HG02943 (cell line): ENCODE data around the gene OPCML.

Experiments
- ATAC-seq: cut with Tn5 transposase; IDR thresholded peaks from one replicate; pipeline ENCODE4 v1.9.1; 2021; ENCODE audit warnings: mild to moderate bottlenecking, low read depth, moderate library complexity; ENCODE audit not compliant: unreplicated experiment

OPCML gene

DNA sequence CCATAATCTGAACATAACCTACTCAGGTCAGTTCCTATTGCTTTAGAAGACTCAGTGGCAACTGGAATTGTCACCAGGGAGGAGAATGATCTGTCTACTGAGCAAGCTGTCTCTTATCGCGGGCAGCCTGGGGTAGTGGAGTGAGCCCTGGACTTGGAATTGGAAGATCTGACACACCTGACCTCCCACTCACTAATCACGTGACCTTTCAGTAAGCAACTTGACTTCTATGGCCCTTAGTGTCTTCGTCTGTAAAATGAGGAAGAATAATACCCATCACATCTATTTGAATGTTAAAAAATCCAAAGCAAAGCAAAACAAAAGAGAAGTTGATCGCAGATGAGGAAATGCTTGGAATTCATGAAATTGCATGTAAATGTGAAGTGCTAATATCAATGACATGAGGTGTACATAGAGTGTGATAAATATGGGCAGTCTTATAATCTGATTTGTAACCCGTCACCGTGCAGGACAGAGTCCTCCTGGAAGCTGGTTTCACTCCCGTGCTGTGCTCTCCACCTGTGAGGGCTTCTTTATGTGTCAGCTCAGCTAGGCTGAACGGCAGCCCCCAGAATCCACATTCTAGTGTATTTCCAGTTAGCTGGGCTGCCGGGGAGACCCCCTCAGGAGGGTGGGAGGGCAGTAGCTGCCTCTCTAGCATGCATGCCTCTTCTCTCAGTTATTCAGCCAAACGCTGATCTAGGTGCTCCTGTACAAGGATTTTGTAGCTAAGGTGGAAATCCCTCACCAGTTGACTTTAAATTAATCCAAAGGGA is 482.9 kb downstream of the OPCML start:
- ATAC-seq = no peak

DNA sequence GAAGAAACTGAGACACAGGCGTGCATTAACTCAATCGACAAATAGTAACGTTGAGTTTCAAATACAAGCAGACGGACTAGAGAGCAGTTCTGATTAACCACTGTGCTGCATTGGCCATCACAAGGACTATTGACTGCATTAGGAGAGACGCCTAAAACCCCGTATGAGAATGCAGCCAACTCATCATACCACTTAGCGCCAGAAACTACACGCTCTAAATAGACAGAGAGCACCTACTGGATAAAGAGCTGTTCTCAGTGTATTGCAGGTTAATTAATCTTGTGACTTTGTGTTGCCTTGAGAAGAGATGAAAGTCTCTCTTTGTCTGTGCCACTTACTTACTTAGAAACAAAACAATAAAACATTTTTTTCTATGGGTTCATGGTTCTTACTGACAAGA is 484.0 kb downstream of the OPCML start:
- ATAC-seq = no peak

DNA sequence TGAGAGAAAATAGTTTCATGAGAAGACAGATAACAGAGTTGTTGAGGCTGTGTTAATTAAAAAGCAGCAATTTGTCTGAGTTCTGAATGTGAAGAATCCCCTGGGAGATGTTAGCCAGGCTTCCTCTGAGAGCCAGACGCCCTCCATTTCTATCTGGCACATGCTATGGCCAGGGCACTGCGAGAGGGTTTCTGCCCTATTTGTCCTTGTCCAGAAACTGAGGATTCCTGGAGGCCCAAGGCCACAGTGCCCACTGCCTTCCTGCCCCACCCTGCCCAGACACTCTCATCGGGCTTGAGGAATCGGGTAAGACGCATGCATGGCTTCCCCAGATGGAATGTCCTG is 484.6 kb downstream of the OPCML start:
- no peak for ATAC-seq

DNA sequence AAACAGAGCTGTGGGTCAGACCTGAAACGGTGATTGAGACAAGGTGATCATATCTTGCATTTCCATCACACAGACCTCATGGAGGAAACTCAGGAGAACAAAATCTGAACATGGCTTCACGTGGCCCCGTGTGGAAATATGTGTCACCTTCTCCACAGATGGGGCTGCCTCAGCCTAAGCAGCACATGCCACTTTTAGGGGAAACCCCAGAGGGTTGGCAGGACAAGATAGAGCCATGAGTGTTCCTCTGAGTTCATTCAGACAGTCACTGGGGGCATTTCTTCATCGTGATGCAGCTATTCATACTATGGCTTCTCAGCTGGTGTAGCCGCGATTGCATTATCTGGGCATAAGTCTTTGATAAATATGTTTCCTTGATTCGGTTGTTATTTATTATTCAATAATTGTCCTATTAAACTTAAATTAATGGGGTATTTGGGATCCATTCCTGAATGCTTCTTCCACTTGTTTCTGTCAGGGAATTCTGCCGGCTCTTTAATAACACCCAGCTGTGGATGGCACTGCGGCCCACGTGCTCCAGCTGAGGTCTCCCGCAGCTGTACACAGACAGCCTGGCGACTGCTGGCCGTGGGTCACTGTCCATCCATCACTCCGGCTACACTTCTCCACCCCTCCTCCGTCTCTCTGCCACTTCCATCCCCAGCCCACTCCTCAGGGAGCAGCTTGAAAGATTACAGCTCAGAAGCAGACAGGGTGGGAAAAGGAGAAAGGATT is 485.1 kb downstream of the OPCML start:
- ATAC-seq = no peak

DNA sequence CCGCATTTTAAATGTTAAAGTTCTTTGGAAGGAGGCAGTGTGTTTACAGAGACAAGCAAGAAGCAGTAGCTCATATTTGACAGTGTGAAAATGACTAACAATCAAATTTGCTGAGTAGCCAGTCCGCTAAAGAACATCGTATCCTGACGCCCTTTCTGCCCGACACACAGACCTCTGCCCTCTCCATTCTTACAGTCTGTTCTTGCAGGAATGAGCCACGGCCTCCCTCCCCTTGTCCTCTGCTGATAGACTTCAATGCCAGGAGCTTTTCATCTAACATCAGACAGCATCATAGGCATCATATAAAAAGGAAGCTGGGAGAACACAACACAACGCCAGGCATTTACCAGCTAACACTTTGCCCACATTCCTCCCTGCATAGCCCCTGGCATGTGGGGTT is 486.0 kb downstream of the OPCML start:
- no peak for ATAC-seq

DNA sequence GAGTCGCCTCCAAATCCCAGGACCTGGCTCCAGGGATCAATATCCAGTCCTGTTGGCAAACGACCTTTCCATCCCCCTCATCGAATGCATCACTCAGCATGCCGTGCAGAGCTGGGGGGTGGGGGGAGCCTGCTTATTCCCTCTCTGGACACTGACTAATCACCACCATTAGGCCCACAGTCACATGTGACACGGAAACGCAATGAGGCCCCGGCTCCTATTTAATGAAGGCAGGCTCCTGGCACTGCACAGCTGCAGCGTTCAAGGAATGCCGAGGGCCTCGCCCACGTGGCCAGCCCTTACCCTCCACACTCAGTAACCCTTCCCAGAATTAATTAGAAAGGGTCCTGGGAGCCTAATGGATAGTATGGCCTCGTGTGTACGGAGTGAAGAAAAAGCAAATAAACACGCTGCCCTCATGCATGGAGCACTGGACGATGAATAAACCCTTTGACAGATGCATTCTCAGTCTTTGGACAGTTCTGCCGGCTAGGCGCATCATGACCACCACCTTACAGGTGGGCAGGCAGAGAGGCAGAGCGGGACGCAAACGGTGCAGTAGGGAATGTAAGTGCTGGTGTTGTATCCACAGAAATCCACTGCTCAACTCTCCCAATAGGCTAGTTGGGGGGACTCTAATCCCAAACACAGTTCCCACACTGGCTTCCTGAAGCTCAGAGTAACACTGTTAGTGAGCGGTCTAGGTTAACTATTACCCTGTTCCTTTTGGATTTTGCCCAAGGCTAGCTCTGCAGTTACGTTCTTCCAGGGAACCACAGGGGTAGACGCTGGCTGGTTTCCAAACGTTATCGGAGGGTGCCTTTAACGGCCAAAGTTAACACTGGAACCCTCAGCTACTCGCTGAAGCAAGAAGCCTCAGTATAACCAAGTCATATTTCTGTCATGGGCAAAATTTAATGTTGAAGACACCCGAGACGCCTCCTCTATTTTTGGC is 490.1 kb downstream of the OPCML start:
- ATAC-seq = no peak

DNA sequence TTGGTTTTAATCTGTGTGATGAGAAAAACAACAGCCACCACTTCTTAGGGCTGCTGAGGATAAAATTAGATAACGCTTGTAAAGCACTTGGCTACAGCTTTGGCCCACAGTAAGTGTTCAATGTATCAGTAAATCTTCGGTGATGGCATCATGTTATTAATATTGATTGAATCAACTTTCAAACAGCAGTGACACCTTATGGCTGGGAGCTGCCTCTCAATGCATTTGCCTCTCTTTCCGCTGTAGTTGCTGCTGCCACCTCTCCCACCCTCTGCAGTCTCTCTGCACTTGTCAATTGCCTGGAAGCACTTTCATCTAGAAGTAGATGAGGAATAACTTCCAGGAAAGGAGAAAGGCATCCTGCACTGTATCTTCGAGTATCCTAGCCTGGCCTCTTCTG is 491.1 kb downstream of the OPCML start:
- ATAC-seq = no peak

DNA sequence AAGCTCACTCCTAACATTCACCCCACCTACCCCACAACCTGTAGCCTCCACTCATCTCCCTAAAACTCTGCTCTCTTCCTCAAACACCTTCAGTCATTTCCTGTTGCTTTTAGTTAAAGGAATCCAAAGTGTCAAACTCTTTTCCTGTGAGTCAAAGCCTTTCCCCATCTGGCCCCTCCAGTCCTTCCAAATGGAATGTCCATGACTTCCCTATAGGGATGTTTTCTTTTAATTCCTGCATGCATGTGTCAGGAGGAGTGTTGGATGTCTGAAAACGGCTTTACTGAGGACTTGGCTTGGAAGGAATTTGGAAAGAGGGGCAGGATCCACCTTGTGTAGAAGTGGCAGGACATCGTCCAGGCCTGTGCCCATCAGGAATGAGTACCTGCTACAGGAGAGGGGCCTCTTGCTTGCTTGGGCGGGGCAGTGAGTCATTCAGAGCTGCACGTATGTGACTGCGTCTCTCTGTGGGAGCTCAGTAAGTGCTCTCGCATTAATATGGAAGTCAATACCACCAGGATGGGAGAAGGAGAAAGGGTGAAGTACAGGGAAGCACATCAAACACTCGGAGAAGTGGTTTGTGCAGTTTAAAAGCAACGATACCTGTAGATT is 491.9 kb downstream of the OPCML start:
- no peak for ATAC-seq

DNA sequence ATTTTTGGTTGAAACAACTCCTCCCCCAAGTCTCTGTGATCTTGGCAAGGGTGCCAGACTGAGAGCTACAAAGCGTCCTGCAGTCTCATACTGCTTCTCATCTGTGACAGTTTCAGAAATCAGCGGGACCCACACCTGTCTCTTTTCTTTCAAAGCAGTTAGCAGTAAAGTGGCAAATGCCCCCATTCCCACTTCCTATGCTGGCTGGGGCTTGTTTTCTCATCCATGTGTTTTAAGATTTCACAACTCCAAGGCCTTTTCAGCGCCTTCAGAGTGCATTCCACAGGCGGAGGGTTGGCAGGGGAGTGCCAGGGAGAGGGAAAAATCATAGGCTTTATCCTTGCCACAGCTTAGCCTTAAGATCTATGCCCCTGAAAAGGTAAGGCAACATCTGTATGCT is 493.5 kb downstream of the OPCML start:
- ATAC-seq = no peak

DNA sequence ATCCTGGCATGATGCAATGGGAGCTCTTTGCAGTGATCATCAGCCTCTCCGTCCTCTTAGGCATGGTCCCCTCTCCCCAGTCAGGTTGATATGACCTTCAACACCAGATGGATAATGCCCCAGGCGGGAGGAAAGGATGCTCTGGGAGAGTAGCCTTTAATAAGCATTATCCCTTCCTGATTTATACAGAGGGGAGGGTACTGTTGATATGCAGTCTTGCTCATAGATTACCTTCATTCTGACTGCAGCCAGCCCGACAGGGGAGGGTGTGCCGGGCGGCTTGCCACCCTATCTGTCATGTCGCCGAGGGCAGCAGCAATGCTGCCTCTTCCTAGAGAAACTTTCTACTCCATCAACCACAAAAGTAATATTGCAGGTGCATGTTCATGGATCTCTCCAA is 497.4 kb downstream of the OPCML start:
- no peak for ATAC-seq

DNA sequence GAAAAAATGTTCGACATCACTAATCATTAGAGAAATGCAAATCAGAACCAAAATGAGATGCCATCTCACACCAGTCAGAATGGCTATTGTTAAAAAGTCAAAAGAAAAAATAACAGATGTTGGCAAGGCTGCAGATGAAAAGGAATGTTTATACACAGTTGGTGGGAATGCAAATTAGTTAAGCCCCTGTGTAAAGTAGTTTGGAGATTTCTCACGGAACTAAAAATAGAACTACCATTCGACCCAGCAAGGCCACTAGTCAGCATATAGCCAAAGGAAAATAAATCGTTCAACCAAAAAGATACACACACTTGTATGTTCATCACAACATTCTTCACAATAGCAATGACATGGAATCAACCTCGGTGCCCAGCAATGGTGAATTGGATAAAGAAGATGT is 503.2 kb downstream of the OPCML start:
- ATAC-seq = no peak

DNA sequence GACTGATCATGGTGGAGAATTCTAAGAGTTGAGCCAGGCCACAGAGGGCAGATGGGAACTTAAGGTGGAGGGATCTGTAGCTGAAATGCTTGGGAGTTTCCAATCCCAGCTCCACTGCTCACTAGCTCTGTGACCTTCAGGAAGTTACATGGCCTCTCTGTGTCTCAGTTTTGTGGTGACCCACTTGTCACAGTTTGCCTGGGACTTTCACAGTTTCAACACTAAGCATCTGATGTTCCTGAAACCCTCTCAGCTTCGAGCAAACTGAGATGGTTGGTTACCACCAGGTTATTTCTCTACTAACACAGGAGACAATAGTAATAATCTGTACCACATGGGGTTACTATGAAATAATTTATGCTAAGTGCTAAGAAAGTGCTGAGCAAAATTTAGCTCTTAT is 505.3 kb downstream of the OPCML start:
- ATAC-seq = no peak

DNA sequence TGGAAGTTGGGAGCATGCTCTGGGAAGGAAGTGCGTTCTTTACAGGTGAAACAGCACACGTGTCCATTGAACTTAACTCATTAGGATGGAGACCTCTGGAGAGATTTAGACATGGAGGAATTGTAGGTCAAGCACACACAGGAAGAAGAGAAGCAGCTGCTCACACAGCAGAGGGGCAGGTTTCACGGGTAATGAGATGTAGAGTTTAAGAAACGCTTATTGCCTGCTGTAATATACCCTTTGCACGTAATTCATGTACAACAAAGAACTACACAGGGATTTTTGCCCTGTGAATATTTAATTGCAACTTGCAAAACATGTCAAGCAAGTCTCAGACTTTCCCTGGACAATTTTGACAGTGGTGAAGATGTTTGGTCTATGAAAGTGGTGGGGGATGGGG is 508.0 kb downstream of the OPCML start:
- no peak for ATAC-seq

DNA sequence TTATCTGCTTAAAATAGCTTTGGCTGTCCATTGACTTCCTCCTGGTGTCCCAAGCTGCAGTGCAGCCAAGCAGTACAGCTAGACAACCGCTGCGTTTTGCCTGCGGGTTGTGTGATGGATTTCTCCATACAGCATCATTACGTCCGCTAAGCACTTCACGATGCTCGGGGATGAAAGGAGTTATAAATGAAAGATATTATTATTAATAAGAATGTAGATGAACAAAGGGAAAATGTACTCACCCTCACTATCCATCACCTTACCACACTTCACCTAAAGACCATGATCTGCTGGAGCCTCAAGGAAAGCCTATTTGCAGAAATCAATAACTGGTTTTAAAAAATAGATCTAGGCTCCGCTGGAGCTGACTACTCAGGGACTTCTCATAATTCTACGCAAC is 509.1 kb downstream of the OPCML start:
- no peak for ATAC-seq

DNA sequence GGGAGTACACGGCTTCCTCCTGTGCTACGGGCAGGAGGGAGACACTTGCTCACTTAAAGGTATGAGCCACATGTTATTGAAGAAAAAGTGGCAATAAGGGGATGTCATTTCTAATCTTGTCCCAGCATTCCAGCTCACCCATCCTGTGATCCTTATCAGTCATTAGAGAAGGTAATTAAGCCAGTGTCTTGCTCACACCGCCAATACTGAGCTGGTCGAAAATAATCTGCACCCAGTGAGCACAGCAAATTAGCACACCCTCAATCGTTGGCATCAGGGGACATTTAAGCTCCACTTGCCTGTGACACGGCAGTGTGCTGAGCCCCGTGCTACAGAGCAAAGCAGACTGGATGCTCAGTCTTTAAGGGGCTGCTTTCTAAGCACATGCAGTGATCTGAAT is 510.7 kb downstream of the OPCML start:
- no peak for ATAC-seq

DNA sequence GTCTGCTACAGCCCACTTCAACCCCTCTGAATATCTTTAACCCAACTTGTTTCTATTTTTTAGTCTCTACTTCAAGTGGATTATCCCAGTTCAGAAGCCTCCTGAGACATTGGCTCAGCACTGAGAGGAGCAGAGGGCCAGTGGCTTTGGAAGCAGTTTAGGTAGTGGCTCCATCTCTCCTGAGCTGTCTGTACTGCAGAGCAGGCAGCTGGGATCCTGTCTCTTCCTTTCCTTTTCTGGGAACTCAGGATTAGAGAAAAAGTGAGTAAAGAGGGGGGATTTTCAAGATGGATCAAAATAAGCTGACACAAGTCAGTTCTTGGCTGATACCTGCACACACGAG is 512.0 kb downstream of the OPCML start:
- no peak for ATAC-seq

DNA sequence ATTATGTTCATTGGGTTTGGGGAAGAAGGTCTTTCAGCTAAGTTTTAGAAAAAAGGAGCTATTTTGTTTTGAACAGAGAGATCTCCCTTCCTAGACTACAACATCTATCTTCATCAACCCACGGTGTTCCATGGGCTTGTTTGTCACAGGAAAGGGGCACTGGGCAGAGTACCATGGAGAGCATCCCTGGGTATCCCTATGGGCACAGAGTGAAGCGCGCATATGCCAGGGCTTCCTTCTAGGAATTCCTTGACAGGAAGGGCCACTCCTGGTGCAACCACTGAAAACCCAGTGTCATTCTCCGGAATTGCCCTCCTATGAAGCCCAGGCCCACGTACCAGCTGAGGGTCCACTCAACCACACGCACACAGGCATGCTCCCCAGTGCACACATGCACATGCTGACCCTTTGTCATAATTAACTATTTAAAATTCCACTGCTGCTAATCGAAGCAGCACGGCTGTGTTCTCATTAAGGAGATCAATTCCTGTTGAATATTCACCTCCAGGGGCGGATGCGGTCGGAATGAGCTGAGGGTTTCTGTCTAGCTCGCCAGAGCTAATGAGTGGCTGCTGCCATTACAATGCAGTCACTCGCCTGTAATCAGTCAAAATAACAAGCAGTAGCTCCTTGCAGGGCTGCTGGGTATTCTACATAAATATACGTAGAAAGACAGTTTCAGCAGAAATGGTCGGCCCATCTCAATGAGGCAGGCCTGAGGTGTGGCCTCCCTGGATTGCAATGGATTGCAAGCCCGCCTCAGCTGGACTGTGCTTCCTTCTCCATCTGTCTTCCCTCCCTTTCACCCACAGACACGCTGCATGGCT is 512.5 kb downstream of the OPCML start:
- ATAC-seq = no peak

DNA sequence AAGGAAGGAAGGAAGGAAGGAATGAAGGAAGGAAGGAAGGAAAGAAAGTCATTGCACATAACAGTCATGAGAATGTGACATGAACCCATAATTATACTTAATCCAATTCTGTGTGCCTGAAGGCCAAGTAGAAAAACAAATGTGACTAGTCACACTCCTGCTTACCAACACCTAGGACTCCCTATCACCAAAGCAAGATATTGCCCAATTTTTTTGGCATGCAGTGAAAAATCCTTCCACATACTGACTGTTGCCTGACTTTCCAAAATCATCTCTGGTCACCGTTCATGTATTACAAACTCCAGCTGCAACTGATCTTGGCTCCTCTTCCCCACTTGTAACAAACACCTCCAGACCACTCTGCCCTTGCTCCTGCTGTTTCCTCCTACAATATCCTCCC is 516.8 kb downstream of the OPCML start:
- ATAC-seq = no peak

DNA sequence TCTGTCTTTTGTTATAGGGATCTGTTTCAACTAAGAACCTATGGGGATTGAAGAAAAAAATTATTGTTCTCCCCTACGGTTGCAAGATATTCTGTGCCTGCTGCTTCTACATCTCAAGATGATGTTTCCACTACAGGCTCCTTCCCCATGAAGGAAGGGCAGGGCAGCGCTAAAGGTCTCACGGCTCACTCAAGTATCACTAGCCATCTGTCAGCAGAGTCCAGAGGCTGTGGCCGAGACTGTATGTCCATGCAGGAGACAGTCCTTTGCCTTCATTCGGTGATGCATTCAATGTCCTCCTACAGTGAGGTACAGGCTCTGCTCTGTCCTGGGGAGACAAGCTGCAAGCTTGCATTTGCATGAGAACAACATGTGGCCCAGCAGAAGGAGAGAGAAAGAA is 518.0 kb downstream of the OPCML start:
- no peak for ATAC-seq

DNA sequence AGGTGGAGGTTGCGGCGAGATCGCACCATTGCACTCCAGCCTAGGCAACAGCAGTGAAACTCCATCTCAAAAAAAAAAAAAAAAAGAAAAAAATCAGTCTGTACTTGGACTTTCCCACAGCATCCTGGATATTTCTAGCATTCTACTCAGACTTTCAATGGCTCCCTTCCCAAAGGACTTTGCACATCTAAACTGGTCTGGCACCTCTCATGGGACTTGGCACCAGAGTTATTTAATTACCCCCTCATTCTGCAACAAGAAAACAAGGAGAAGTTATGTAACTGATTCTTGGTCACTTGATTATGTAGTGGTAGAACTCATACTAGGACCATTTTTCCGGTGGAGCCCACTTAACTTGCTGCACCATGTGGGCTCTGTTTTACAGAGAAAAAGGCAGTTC is 519.5 kb downstream of the OPCML start:
- ATAC-seq = no peak
